GM18951 (cell line): Measurements from ENCODE around the gene ZNF546.
"Not testable (repeated sequence)": the region's sequence is repeated elsewhere in the genome, so short reads cannot be mapped to it uniquely, and the experiment has no call there.

Experiments used
- POLR2A ChIP-seq: IDR thresholded peaks from 4 replicates; pipeline ENCODE4 v1.6.1; 2011; ENCODE audit warnings: mild to moderate bottlenecking; ENCODE audit not compliant: insufficient read length, insufficient read depth; ENCODE audit errors: extremely low read depth
- in situ Hi-C: fragments of 300-500 bp; cut with MboI; formaldehyde crosslinking; loops from one replicate; pipeline ENCODE4 v1.12.0; 2022; ENCODE audit warnings: low sequenced_read_pairs, mixed read lengths, inconsistent platforms; ENCODE audit not compliant: unreplicated experiment

Gene ZNF546

DNA sequence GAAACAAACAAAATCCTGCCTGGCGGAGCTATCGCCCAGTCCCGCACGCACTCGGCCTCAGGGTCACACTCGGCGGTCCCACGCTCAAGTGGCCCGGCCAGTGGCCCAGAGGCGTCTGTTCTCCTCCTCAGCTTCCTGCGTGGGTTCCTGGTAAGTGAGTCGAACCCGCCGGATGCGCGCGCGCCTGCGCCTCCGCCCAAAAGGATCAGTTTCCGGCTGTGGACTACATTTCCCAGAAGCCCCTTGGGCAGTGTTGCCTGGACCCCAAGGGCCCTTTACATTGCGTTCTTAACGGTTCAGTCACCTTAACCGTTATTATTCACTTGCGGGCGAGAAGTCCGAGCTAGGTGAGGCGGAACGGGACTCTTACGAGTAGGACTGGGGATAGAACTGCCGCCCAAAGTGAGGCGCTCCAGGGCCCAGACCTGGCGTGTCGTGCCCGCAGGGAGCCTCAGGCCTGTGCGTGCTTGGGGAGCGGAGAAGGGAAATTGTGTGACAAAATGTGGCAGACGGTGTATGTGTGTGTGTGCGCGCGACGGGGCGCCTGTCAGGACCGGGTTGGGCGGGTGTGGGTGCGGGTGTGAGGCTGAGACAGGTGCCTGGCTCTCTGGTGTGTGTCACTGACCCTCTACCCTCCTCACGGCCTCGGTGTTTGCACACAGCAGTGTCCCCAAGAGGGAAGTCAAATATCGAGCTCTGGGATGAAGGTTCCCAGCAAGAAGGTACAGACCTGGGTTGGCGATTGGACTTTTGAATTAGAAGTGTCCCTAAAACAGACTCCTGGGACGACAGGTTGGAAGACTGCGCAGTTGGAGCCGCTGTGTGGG lies at the start of gene ZNF546:
ZNF546 (plus strand) TSS at position 250 of the 827 bp plus-strand sequence. CDS start 1,267 bp downstream, outside the sequence.
- peak; percentile 94 for TF ChIP-seq POLR2A
- in situ Hi-C loops: no loop called here

DNA sequence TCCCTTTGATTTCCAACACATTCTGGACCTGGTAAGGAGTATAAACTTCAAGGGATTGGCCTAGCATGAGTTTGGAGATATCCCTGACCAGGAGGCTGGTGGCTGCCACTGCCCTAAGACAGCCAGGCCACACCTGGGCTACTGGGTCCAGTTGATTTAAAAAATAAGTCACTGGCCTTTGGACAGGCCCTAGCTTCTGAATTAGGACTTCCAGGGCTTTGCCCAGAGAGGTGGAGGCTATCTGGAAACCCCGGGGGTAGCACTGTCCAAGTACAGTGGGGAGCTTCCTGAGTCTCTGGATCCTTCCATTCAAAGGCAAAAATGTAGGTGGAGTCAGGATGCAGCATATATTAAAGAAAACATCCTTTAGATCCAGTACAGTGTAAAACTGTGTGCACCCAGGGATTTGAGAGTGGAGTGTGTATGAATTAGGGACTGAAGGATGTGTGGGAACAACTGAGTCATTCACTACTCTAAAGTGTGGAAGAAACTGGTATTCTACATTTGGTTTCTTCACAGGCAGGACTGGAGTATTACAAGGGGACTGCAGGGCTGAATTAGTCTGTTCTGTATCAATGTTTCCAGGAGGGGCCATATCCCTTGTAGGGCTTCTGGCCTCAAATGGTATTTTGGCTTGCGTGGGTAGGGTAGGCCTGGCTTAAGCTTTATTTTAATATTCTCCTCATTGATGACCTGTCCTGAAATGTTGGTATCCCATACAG lies 47.7 kb upstream of the ZNF546 start:
- in situ Hi-C loops: no loop called here

DNA sequence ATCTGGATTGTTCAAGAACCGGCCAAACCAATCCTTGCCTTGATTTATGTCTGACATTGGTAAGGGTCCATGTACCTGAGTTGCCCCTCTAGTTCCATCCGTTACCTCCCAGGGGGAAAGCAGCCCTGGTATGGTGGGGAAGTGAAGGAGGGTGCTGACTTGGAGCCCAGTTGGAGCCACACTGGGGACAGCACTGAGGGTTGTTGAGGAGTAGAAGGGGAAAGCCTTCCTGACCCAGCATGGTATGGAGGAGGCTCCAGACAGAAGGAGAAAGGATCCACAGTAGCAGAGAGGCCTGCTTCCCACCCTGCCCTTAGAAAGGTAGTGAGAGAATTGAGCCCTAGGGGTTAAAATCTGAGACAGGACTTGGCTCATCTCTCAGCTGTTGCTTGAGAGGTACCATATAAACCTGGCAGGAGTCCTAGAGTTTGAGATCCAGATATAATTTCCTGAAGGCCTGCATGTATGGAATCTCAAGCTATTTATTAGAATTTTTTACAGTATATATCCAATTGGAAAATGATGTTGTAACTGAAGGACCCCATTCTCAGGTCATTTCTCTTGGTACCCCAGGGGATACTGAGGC lies 45.7 kb upstream of the ZNF546 start:
- in situ Hi-C loops: no loop called here
- TF ChIP-seq POLR2A: no peak

More for the DNA sequence above, 47.7 kb upstream of the ZNF546 start:
- TF ChIP-seq POLR2A: no peak

DNA sequence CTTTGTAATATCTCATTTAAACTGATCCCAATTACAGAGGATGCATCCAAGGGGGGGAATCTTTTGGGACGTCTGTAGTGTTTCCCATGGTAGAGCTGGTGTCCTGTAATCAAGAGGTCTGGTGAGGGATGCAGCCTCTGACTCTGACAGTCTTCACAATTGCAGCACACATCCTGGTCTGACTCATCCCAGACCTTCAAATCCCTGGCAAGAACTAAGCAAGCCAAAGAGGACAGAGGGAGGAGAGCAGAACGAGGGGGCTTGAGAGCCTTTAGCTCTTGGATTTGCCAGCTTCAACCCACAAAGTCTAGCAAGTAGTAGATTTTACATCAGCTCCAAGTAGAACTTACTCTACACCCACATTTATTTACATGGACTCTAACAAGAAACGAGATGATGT lies 45.2 kb upstream of the ZNF546 start:
- in situ Hi-C loops: no loop called here
- TF ChIP-seq POLR2A: no peak

DNA sequence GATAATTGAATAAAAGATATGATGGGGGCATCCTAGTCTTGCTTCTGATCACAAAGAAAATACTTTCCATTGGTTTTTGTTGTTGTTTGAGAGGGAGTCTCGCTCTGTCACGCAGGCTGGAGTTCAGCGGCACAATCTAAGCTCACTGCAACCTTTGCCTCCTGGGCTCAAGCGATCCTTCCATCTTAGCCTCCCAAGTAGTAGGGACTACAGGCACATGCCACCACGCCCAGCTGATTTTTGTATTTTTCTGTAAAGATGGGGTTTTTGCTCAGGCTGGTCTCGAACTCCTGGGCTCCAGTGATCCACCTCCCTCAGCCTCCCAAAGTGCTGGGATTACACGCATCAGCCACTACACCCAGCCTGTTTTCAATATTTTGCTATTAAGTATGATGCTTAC lies 42.9 kb upstream of the ZNF546 start:
- TF ChIP-seq POLR2A: no peak
- in situ Hi-C loops: no loop called here

DNA sequence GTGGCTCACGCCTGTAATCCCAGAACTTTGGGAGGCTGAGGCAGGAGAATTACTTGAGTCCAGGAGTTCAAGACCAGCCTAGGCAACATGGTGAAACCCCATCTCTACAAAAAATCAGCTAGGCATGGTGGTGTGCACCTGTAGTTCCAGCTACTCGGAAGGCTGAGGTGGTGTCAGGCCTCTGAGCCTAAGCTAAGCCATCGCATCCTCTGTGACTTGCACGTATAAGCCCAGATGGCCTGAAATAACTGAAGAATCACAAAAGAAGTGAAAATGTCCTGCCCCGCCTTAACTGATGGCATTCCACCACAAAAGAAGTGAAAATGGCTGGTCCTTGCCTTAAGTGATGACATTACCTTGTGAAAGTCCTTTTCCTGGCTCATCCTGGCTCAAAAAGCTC lies 39.0 kb upstream of the ZNF546 start:
- in situ Hi-C loops: not testable (repeated sequence)

DNA sequence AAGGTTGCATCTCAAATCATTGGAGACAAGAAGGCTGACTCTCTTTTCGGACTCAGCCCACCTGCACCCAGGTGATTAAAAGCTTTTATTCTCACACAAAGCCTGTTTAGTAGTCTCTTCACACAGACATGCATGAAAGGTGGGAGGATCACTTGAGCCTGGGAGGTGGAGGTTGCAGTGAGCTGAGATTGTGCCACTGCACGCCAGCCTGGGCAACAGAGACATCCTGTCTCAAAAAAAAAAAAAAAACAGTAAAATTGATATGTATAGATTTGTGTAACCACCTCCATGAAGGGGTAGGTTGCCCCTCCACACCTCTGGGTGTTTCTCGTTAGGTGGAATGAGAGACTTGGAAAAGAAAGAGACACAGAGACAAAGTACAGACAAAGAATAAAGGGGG lies 37.9 kb upstream of the ZNF546 start:
- in situ Hi-C loops: not testable (repeated sequence)

DNA sequence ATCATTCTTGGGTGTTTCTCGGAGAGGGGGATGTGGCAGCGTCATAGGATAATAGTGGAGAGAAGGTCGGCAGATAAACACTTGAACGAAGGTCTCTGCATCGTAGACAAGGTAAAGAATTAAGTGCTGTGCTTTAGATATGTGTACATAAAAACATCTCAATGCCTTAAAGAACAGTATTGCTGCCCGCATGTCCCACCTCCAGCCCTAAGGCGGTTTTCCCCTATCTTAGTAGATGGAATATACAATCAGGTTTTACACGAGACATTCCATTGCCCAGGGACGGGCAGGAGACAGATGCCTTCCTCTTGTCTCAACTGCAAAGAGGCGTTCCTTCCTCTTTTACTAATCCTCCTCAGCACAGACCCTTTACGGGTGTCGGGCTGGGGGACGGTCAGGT lies 37.5 kb upstream of the ZNF546 start:
- in situ Hi-C loops: not testable (repeated sequence)

DNA sequence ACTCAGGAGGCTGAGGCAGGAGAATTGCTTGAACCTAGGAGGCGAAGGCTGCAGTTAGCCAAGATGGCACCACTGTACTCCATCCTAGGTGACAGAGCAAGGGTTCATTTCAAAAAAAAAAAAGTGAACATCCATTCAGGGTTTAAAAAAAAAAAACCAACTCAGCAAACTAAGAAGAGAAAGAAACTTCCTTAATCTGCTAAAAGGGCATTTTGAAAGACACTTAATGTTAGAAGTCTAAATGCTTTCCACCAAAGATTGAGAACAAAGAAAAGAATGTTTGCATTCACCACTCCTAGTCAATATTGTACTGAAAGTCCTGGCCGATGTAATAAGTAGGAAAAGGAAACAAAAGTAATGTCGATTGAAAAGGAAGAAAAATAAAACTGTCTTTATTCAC lies 33.0 kb upstream of the ZNF546 start:
- no peak for TF ChIP-seq POLR2A
- in situ Hi-C loops: no loop called here

DNA sequence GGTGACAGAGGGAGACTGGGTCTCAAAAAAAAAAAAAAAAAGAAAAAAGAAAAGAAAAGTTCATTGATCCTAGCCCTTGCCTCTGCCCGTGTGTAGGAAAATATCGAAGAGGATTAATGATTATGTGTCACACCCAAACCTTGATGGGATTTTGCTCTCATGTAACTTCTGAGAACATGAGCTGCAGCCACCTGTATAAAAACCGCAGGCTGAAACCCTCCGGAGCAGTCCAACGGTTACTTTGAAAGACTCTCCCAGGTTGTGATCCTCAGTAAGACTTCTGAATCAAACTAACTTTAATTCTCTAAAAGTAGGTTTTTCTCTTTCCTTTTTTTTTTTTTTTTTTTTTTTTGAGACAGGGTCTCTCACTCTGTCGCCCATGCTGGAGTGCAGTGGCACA lies 30.2 kb upstream of the ZNF546 start:
- TF ChIP-seq POLR2A: no peak
- in situ Hi-C loops: no loop called here

DNA sequence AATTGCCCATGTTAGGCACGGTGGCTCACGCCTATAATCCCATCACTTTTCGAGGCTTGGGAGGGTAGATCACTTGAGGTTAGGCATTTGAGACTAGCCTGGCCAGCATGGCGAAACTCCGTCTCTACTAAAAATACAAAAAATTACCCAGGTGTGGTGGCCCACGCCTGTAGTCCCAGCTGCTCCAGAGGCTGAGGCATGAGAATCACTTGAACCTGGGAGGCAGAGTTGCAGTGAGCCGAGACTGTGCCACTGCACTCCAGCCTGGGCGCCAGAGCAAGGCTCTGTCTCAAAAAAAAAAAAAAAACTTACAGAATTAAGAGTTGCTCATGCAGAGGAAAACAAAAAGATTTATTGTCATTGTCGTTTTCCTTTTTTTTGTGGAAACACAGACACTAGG lies 29.3 kb upstream of the ZNF546 start:
- TF ChIP-seq POLR2A: no peak
- in situ Hi-C loops: no loop called here

DNA sequence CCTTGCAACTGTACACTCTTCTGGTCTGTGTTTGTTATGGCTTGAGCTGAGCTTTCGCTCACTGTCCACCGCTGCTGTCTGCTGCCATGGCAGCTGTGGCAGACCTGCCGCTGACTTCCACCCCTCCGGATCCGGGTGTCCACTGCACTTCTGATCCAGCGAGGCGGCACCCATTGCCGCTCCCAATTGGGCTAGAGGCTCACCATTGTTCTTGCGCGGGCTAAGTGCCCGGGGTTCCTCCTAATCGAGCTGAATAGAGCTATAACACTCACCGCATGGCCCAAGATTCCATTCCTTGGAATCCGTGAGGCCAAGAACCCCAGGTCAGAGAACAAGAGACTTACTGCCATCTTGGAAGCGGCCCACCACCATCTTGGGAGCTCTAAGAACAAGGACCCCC lies 28.1 kb upstream of the ZNF546 start:
- no peak for TF ChIP-seq POLR2A
- in situ Hi-C loops: no loop called here

DNA sequence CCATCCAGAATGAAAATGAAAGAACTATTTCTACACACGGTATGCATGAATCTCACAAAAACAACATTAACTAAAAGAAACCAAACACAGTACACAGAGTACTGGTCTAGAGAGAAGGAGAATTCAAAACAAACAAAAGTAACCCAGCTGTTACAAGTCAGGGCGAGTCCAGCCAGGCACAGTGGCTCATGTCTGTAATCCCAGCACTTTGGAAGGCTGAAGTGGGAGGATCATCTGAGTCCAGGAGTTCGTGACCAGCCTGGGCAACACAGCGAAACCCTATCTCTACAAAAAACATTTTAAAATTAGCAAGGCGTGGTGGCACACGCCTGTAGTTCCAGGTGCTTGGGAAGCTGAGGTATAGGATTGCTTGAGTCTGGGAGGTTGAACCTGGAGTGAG lies 27.6 kb upstream of the ZNF546 start:
- TF ChIP-seq POLR2A: no peak
- in situ Hi-C loops: no loop called here
